Activated CD8-positive, alpha-beta T cell treated with anti-CD3 and anti-CD28 coated beads, Interleukin-2, amount 10 ng/mL, durations not matched to agents 7 days and 5 days (primary cell): Measurements from ENCODE around the gene TESK1. TPM values are rescaled to one million over a fixed set of nuclear protein-coding genes. Genes with fewer than 3 reads are reported as not detected.
"Not testable (repeated sequence)": the region's sequence is repeated elsewhere in the genome, so short reads cannot be mapped to it uniquely, and the experiment has no call there.

Source experiments
- ATAC-seq: fragments of 150-1000 bp; cut with Tn5 transposase; one replicate; pipeline ENCODE4 v1.10.0; 2021; ENCODE audit warnings: moderate library complexity
- CTCF ChIA-PET: fragments of 350-600 bp; sonication (Branson Sonifier 250); formaldehyde crosslinking; loops from one replicate; lab custom pipeline; 2021; ENCODE audit warnings: antibody characterized with exemption; lab: Charles Lee
- POLR2A ChIA-PET: fragments of 350-600 bp; sonication (Branson Sonifier 250); formaldehyde crosslinking; loops from one replicate; lab custom pipeline; 2021; ENCODE audit warnings: antibody characterized with exemption; lab: Charles Lee
- DNase-seq: peaks from one replicate; pipeline ENCODE4 v3.0.0-alpha.2; 2020
- H3K27ac Mint-ChIP-seq: one replicate; pipeline ENCODE4 v1.8.0; 2021; ENCODE audit warnings: mild to moderate bottlenecking, mixed read lengths
- H3K27me3 Mint-ChIP-seq: one replicate; pipeline ENCODE4 v1.8.0; 2021; ENCODE audit warnings: low read depth, mixed read lengths
- H3K36me3 Mint-ChIP-seq: one replicate; pipeline ENCODE4 v1.8.0; 2021; ENCODE audit warnings: low read depth, mixed read lengths
- H3K4me1 Mint-ChIP-seq: one replicate; pipeline ENCODE4 v1.8.0; 2021; ENCODE audit warnings: low read depth, mixed read lengths
- H3K4me3 Mint-ChIP-seq: one replicate; pipeline ENCODE4 v1.8.0; 2021; ENCODE audit warnings: mild to moderate bottlenecking, mixed read lengths
- H3K9me3 Mint-ChIP-seq: one replicate; pipeline ENCODE4 v1.8.0; 2022; ENCODE audit warnings: mixed read lengths; ENCODE audit not compliant: insufficient read depth
- total RNA-seq, 2 experiments: library from RNA; stranded (reverse); gene quantifications; one replicate each; pipeline ENCODE4 v1.2.3, GENCODE V29; 2021

TESK1 gene
- total RNA-seq, 2 experiments from 2014 or later: 41.6 to 47.1 TPM

DNA sequence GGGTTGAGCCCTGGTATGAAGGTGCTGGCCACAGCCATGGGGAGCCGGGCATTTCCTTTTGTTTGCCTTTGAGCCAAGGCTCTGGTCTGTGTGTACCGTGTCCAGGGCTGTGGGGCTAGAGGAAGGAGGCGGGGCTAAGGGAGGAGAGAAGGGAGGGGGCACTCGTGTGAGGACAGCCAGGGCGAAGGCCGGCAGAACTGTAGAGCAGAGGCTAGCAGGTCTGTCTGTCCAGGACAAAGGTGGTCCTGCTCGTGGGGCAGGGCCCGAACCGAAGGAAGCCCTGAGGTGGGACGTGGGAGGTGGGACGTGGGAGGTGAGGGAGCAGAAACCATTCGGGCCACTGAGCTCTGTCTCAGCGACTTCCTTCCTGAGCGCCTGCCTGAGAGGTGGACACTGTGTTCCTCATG lies 41.3 kb upstream of the TESK1 start:
- Mint-ChIP-seq H3K27me3 (no peaks in the 10 kb centered on the region), H3K27ac (no peak overlapping the region)
- POLR2A ChIA-PET: no interaction called here

DNA sequence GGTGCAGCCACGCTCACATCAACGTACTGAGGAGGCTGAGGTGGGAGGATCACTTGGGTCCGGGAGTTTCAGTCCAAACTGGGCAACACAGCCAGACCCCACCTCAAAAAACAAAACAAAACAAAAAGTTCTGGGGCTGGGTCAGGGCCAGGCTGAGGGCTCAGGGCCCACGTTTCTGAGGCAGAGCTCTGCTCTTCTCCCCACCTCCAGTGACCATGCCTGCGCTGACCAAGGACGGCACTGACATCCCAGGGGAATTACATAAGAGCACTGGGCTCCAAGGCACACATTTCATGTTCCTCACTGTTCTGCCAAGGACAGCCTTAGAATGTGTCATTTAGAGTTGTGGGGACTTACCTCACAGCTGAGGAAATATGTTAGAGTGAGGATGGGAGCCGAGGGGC lies 40.4 kb upstream of the TESK1 start:
- CTCF ChIA-PET: interaction anchor here (1.7 to 2.7 kb wide), 2 partner anchors 11 to 185 kb away, joined by 3 to 12 read pairs; partner anchors contain the start of gene RGP1

More for the DNA sequence above, 41.3 kb upstream of the TESK1 start:
- H3K9me3 Mint-ChIP-seq: no peaks in the 10 kb centered on the region
- CTCF ChIA-PET: interaction anchor here (2.4 kb wide), 1 partner anchor 10 kb away, joined by 11 read pairs; no protein-coding TSS in a partner anchor
- DNase-seq (no peak), ATAC-seq (no peak)
- no peaks in the 10 kb centered on the region for H3K36me3 Mint-ChIP-seq
- H3K4me1 Mint-ChIP-seq: peaks cover 12% of the 10 kb centered on the region
- no peak overlapping the region for H3K4me3 Mint-ChIP-seq

DNA sequence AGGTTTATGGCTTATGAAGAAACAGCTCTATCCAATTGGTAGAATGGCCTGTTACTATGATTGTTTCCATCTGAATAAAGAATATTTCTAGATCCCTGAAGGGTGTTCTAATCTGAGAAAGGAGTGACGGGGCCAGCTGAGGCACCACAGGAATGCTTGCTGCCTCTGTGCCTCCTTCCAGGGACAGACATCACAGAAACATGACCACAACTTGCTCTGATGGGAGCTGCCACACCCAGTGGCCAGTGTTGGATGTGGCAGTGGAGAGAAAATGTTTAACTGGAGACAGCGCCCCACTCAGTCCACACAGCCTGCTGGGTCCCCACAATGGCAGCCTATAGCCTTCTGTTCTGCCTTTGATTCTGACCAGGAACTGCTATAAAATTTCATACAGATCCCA lies 38.6 kb upstream of the TESK1 start:
- CTCF ChIA-PET: interaction anchor here (1.7 to 2.7 kb wide), 2 partner anchors 13 to 183 kb away, joined by 3 to 12 read pairs; partner anchors contain the start of gene RGP1
- DNase-seq: no peak
- Mint-ChIP-seq H3K4me1 (peaks cover 35% of the 10 kb centered on the region), H3K4me3 (no peak overlapping the region), H3K36me3 (no peaks in the 10 kb centered on the region), H3K27me3 (no peaks in the 10 kb centered on the region), H3K27ac (no peak overlapping the region), H3K9me3 (no peaks in the 10 kb centered on the region)
- POLR2A ChIA-PET: interaction anchor here (0.8 kb wide), 1 partner anchor 79 kb away, joined by 4 read pairs; no protein-coding TSS in a partner anchor
- no peak for ATAC-seq

More for the DNA sequence above, 40.4 kb upstream of the TESK1 start:
- ATAC-seq: no peak
- Mint-ChIP-seq H3K9me3 (no peaks in the 10 kb centered on the region), H3K27me3 (no peaks in the 10 kb centered on the region), H3K4me3 (no peak overlapping the region), H3K36me3 (no peaks in the 10 kb centered on the region), H3K4me1 (peaks cover 19% of the 10 kb centered on the region), H3K27ac (no peak overlapping the region)
- DNase-seq: no peak
- POLR2A ChIA-PET: no interaction called here

DNA sequence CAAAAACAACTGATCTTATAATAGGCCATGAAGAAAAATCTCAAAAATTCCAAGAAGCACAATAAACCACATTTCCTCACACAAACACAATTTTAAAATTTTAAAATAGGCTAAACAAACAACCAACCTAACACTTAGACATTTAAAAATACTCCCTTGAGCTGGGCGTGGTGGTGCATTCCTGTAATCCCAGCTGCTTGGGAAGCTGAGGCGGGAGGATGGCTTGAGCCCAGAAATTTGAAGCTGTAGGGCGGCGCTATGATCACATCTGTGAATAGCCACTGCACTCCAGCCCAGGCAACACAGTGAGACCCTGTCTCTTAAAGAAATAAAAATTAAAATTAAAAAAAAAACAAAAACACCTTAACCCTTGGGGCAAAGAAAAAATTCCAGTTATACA lies 36.9 kb upstream of the TESK1 start:
- Mint-ChIP-seq H3K36me3 (no peaks in the 10 kb centered on the region), H3K9me3 (no peaks in the 10 kb centered on the region), H3K27me3 (no peaks in the 10 kb centered on the region), H3K27ac (no peak overlapping the region), H3K4me3 (no peak overlapping the region), H3K4me1 (peaks cover 43% of the 10 kb centered on the region)
- DNase-seq (no peak), ATAC-seq (no peak)
- POLR2A ChIA-PET: no interaction called here
- CTCF ChIA-PET: interaction anchor here (3.2 kb wide), 1 partner anchor 13 kb away, joined by 11 read pairs; no protein-coding TSS in a partner anchor

DNA sequence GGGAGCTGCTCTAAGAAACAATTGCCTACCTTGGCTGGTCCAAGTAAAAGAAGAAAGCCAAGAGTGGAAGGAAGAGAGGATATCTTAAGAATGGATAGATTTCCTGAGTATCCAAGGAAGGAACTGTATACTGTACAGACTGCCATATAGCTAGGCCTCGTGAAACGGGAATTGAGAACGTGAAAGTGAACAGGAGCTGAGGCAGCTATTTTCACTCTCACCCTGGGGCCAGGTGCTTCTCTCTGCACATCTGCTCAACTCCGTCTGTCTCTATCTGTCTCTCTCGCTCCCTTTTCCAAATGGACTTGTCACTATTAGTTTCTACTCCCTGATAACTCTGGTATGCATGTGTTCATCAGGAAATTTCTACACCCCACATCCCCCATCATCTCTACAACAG lies 35.9 kb upstream of the TESK1 start:
- Mint-ChIP-seq H3K36me3 (no peaks in the 10 kb centered on the region), H3K4me3 (no peak overlapping the region), H3K27me3 (no peaks in the 10 kb centered on the region), H3K27ac (peak overlapping the region; percentile 41), H3K9me3 (no peaks in the 10 kb centered on the region), H3K4me1 (peaks cover 40% of the 10 kb centered on the region)
- no peak for DNase-seq
- ATAC-seq: no peak
- POLR2A ChIA-PET: interaction anchor here (1.2 kb wide), 1 partner anchor 10 kb away, joined by 3 read pairs; no protein-coding TSS in a partner anchor
- CTCF ChIA-PET: interaction anchor here (1.0 to 3.2 kb wide), 4 partner anchors 9 to 193 kb away, joined by 3 to 11 read pairs (median 4); no protein-coding TSS in a partner anchor

DNA sequence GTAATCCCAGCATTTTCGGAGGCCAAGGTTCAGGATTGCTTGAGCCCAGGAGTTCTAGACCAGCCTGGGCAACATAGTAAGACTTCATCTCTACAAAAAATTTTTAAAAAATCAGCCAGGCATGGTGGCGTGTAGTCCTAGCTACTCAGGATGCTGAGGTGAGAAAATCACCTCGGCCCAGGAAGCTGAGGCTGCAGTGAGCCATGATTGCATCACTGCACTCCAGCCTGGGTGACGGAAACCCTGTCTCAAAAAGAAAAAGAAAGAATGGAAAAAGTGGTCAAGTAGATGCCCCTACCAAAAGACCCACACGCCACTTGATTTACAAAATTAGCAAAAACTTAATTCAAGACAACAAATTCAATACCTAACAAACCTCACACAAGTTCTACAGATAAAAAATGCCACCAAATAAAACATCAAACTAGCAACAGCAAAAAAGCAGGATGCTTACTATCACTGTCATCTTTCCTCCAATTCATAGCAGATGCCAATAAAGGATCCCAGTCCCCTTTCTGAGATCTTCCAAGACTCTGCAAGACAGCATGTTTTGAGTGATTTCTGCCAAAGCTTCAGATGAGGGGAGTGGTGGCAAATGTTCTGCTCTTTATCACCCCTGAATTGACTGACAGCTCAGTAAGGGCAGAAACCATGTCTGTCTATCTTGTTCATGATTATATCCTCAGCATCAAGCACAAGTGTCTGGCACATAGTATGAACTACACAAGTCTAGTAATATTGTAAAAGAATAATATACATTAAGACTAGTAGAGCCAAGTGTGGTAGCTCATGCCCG lies 34.2 kb upstream of the TESK1 start:
- Mint-ChIP-seq H3K36me3 (no peaks in the 10 kb centered on the region), H3K4me1 (peaks cover 40% of the 10 kb centered on the region), H3K9me3 (no peaks in the 10 kb centered on the region), H3K27ac (peak overlapping the region; percentile 95), H3K4me3 (peak overlapping the region; percentile 39), H3K27me3 (no peaks in the 10 kb centered on the region)
- CTCF ChIA-PET: interaction anchor here (0.9 to 3.2 kb wide), 6 partner anchors 16 to 868 kb away, joined by 3 to 11 read pairs (median 3); no protein-coding TSS in a partner anchor
- POLR2A ChIA-PET: no interaction called here
- ATAC-seq (peak; percentile 87), DNase-seq (peak; percentile 69)

DNA sequence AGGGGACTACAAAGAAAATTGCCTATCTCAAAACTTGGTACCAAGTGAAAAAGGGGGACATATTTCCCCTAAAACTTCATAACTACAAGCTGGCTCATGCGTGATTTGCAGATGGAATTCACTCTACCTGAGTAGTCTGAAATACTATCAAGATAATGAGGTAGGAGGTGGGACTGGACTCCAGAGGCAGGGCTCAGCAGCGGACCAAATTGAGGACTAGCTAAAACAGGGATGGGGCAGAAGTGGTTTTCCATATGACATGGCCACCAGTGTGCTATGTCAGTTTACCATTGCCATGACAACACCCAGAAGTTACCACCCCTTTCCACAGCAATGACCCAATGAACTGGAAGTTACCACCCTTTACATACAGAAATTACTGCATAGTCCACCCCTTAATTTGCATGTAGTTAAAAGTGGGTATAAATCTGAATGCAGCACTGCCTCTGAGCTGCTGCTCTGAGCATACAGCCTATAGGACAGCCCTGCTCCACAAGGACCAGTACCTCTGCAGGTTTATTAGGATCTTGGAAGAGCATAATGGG lies 30.4 kb upstream of the TESK1 start:
- ChIA-PET CTCF (no interaction called here), POLR2A (no interaction called here)
- Mint-ChIP-seq H3K4me3 (no peak overlapping the region), H3K4me1 (peaks cover 24% of the 10 kb centered on the region), H3K36me3 (peaks cover 3% of the 10 kb centered on the region), H3K27me3 (no peaks in the 10 kb centered on the region), H3K27ac (no peak overlapping the region), H3K9me3 (peaks cover 5% of the 10 kb centered on the region)
- DNase-seq (no peak), ATAC-seq (no peak)

DNA sequence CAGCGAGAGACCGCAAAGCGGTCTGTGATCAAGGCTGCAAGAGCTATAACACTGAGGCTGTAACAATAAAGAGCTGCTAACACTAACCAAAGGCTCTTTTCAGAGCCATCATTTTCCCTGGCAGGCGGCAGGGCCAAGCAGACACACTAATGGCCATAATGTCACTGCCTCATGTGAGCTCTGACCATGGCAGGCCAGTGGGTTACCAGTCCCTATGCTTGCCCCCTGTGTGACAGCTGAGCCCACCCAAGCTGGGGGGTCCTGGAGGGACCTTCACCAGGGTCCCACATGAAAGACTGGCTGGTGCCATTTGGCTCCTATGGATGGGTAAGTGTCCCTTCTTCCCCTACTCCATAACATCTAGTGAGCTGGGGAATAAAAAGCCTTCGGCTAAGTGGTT lies 29.6 kb upstream of the TESK1 start:
- CTCF ChIA-PET: no interaction called here

DNA sequence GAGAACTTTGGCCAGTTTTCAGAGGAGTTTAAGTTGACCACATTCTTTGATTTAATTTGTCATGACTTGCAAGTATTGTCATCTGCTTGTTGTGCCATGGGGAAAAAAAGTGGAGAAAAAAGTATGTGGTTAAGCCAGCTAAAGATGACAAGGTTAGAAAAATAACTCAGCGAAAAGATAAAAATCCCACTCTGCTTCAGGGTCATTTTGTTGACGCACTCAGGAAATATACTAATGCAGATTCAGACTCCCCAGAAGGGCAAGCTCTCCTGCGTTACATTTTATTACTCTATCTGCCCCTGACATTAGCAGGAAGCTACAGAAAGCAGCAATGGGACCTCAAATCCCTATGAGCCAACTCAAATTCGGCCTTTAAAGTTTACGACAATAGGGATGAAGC lies 27.6 kb upstream of the TESK1 start:
- Mint-ChIP-seq H3K4me3 (no peak overlapping the region), H3K36me3 (peaks cover 9% of the 10 kb centered on the region), H3K9me3 (peaks cover 19% of the 10 kb centered on the region), H3K27ac (no peak overlapping the region), H3K4me1 (no peaks in the 10 kb centered on the region), H3K27me3 (no peaks in the 10 kb centered on the region)
- ChIA-PET POLR2A (no interaction called here), CTCF (no interaction called here)
- ATAC-seq: no peak
- no peak for DNase-seq

More for the DNA sequence above, 29.6 kb upstream of the TESK1 start:
- POLR2A ChIA-PET: no interaction called here
- H3K4me1 Mint-ChIP-seq: peaks cover 16% of the 10 kb centered on the region
- no peak overlapping the region for H3K27ac Mint-ChIP-seq
- H3K27me3 Mint-ChIP-seq: no peaks in the 10 kb centered on the region
- peaks cover 7% of the 10 kb centered on the region for H3K36me3 Mint-ChIP-seq
- no peak overlapping the region for H3K4me3 Mint-ChIP-seq
- DNase-seq (no peak), ATAC-seq (no peak)
- H3K9me3 Mint-ChIP-seq: peaks cover 9% of the 10 kb centered on the region

DNA sequence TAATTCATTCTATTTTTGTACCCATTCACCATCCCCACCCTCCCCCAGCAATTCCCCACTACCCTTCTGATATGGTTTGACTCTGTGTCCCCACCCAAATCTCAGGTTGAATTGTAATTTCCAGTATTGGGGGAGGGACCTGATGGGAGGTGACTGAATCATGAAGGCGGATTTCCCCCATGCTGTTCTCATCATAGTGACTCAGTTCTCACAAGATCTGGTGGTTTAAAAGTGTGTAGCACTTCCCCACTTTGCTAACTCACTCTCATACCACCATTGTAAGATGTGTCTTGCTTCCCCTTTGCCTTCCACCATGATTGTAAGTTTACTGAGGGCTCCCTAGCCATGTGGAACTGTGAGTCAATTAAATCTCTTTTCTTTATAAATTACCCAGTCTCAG lies 25.9 kb upstream of the TESK1 start:
- no peak for DNase-seq
- POLR2A ChIA-PET: no interaction called here
- no peak overlapping the region for H3K27ac Mint-ChIP-seq

DNA sequence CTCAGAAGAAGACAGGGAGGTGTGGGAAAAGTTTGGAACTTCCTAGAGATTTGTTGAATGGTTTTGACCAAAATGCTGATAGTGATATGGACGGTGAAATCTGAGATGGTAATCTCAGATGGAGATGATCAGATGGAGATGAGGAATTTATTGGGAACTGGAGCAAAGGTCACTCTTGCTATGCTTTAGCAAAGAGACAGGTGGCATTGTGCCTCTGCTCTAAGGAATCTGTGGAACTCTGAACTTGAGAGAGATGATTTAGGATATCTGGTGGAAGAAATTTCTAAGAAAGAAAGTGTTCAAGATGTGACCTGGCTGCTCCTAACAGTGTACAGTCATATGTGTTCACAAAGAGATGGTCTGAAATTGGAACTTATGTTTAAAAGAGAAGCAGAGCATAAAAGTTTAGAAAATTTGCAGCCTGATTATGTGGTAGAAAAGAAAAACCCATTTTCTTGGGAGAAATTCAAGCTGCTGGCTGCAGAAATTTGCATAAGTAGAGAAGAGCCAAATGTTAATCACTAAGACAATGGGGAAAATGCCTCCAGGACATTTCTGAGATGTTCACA lies 25.3 kb upstream of the TESK1 start:
- CTCF ChIA-PET, H3K27me3 Mint-ChIP-seq, H3K4me1 Mint-ChIP-seq, ATAC-seq, H3K4me3 Mint-ChIP-seq, H3K27ac Mint-ChIP-seq, DNase-seq, H3K36me3 Mint-ChIP-seq, POLR2A ChIA-PET: not testable (repeated sequence)
- H3K9me3 Mint-ChIP-seq: peaks cover 19% of the 10 kb centered on the region

More for the DNA sequence above, 25.9 kb upstream of the TESK1 start:
- ATAC-seq: no peak
- H3K4me3 Mint-ChIP-seq: no peak overlapping the region
- peaks cover 19% of the 10 kb centered on the region for H3K9me3 Mint-ChIP-seq
- CTCF ChIA-PET: no interaction called here
- H3K4me1 Mint-ChIP-seq: no peaks in the 10 kb centered on the region
- no peaks in the 10 kb centered on the region for H3K27me3 Mint-ChIP-seq
- H3K36me3 Mint-ChIP-seq: peaks cover 9% of the 10 kb centered on the region
